Stimulated activated CD8-positive, alpha-beta memory T cell treated with anti-CD3 and anti-CD28 coated beads, Interleukin-2, amount 100 ng/mL, for 48 hours (primary cell): ENCODE data around the gene SYT6.

ENCODE experiments used
- DNase-seq, 2 donors: peaks; one replicate each; pipeline ENCODE4 v3.0.0-alpha.2; 2020; ENCODE audit warnings: low read depth in 2 of 2

Gene SYT6

GRCh38 chr1:114093624-114094362 lies 59.9 kb downstream of the SYT6 start:
- DNase-seq: no peak

GRCh38 chr1:114092186-114093062 lies 61.2 kb downstream of the SYT6 start:
- no peak for DNase-seq

GRCh38 chr1:114091711-114092110 lies 62.0 kb downstream of the SYT6 start:
- DNase-seq: no peak

GRCh38 chr1:114090738-114091505 lies 62.7 kb downstream of the SYT6 start:
- no peak for DNase-seq

- no peak for DNase-seq
Observed at GRCh38 chr1:114089502-114090138, 64.0 kb downstream of the SYT6 start.

GRCh38 chr1:114088392-114089299 lies 65.0 kb downstream of the SYT6 start:
- no peak for DNase-seq

GRCh38 chr1:114087495-114087894 lies 66.2 kb downstream of the SYT6 start:
- no peak for DNase-seq

- no peak for DNase-seq
Observed at GRCh38 chr1:114086601-114087368, 66.9 kb downstream of the SYT6 start.

GRCh38 chr1:114082867-114083585 lies 70.6 kb downstream of the SYT6 start:
- DNase-seq: no peak

- DNase-seq: no peak
Observed at GRCh38 chr1:114082304-114082630, 71.4 kb downstream of the SYT6 start.

- no peak for DNase-seq
Observed at GRCh38 chr1:114081437-114082303, 72.0 kb downstream of the SYT6 start.

GRCh38 chr1:114080511-114081436 lies 72.9 kb downstream of the SYT6 start:
- no peak for DNase-seq

GRCh38 chr1:114079596-114080190 lies 74.0 kb downstream of the SYT6 start:
- no peak for DNase-seq

GRCh38 chr1:114078116-114078515 lies 75.6 kb downstream of the SYT6 start:
- no peak for DNase-seq

- no peak for DNase-seq
Observed at GRCh38 chr1:114077188-114077587, 76.5 kb downstream of the SYT6 start.

- DNase-seq: no peak
Observed at GRCh38 chr1:114076308-114076707, 77.4 kb downstream of the SYT6 start.
